Endothelial cell (in vitro differentiated cells): ENCODE measurements around the gene BATF. TPM values are rescaled to one million over a fixed set of nuclear protein-coding genes. Genes with fewer than 3 reads are reported as not detected.
A peak's percentile ranks its signal among the peaks of the same experiment; 100 is the strongest.

Experiments used
- DNase-seq: peaks from one replicate; pipeline ENCODE4 v3.0.0; 2021; ENCODE audit warnings: low spot score
- H3K27ac Mint-ChIP-seq: one replicate; pipeline ENCODE4 v1.8.0; 2021; ENCODE audit warnings: mixed read lengths, inconsistent platforms; ENCODE audit not compliant: unreplicated experiment
- H3K27me3 Mint-ChIP-seq: one replicate; pipeline ENCODE4 v1.8.0; 2021; ENCODE audit warnings: mild to moderate bottlenecking, moderate library complexity, mixed read lengths, inconsistent platforms; ENCODE audit not compliant: unreplicated experiment
- H3K36me3 Mint-ChIP-seq: one replicate; pipeline ENCODE4 v1.8.0; 2021; ENCODE audit warnings: mild to moderate bottlenecking, low read depth, mixed read lengths, inconsistent platforms; ENCODE audit not compliant: unreplicated experiment
- H3K4me1 Mint-ChIP-seq: one replicate; pipeline ENCODE4 v1.8.0; 2021; ENCODE audit warnings: mild to moderate bottlenecking, mixed read lengths, inconsistent platforms; ENCODE audit not compliant: unreplicated experiment
- H3K4me3 Mint-ChIP-seq: one replicate; pipeline ENCODE4 v1.8.0; 2021; ENCODE audit warnings: mild to moderate bottlenecking, mixed read lengths, inconsistent platforms; ENCODE audit not compliant: unreplicated experiment
- H3K9me3 Mint-ChIP-seq: one replicate; pipeline ENCODE4 v1.8.0; 2021; ENCODE audit warnings: mixed read lengths, inconsistent platforms; ENCODE audit not compliant: unreplicated experiment
- total RNA-seq: library from RNA; stranded (reverse); fragmentation: NEBNext Ultra II Directional; extraction: Animal tissue kit (Norgen Biotek cat#: 25700); gene quantifications from one replicate; pipeline ENCODE4 v1.2.1, GENCODE V29; 2021; ENCODE audit not compliant: unreplicated experiment
- TF ChIP-seq, protein P1 (sequence below): fragments of 200-600 bp; sonication (generic); IDR thresholded peaks from one replicate; pipeline ENCODE4 v1.5.0; 2021; ENCODE audit warnings: antibody characterized with exemption; ENCODE audit not compliant: unreplicated experiment

BATF gene
- total RNA-seq, 1 donor from 2014 or later, result not detected

DNA sequence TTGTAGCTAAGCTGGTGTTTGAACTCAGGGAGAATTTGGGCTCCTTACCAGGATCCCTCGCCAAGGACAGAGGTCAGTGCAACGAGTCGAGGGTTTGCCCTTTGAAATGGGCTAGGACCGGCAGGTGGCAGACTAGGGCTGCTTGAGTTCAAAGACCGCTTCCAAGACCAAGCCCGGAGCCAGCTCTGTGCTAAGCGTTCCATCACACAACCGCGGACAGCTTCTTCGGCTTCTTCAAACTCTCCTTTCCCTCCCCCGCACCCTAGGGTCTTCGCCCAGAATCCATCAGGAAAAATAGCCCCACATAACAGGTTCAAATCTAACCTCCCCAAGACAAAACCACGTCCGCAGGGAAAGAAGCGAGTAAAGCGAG is 55.4 kb downstream of the BATF start:
- peaks cover 10% of the 10 kb centered on the region for H3K27me3 Mint-ChIP-seq

DNA sequence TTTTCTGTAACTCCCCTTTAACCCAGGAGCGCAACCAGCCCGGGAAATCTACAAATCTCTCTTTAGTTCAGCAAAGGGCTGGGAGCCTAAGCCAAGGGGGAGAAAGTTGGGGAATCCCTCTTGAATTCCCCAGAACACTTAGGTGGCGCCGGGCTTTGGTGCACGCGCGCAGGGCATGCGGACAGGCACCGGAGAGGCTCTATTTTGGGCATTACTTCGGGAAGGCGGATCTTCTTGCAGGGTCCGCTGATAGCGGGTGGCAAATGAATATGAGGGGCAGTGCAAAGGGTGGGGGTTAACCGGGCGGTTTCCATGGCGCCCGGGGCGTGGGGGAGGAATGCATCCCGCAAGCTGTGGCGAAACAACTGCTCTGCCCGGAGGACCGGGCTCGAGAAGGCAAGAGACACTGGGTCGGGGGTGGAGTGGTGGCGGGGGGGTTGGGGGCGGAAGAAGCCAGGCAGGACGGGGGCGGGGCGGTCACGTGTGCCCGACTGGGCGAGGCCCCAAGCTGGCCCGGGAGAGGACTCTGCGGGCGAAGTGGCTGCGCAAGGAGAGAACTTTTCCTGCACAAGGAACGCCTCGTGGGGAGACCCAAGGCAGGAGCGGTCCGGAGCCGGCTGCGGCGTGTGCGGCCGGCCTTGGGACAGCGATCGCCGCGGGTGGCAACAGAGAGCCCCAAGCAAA is 56.0 kb downstream of the BATF start, which contains the start of gene FLVCR2:
Gene FLVCR2, plus strand, starts transcription at position 519 of the 684 bp plus-strand sequence. CDS start 353 bp downstream, outside the sequence.
- Mint-ChIP-seq H3K27me3 (peaks cover 10% of the 10 kb centered on the region), H3K4me3 (no peak within 1 kb of the TSS), H3K4me1 (peaks cover 30% of the 10 kb centered on the region), H3K27ac (peak within 1 kb of the TSS; percentile 68), H3K9me3 (peaks cover 4% of the 10 kb centered on the region), H3K36me3 (peaks cover 9% of the 10 kb centered on the region)
- TF ChIP-seq, protein P1, sequence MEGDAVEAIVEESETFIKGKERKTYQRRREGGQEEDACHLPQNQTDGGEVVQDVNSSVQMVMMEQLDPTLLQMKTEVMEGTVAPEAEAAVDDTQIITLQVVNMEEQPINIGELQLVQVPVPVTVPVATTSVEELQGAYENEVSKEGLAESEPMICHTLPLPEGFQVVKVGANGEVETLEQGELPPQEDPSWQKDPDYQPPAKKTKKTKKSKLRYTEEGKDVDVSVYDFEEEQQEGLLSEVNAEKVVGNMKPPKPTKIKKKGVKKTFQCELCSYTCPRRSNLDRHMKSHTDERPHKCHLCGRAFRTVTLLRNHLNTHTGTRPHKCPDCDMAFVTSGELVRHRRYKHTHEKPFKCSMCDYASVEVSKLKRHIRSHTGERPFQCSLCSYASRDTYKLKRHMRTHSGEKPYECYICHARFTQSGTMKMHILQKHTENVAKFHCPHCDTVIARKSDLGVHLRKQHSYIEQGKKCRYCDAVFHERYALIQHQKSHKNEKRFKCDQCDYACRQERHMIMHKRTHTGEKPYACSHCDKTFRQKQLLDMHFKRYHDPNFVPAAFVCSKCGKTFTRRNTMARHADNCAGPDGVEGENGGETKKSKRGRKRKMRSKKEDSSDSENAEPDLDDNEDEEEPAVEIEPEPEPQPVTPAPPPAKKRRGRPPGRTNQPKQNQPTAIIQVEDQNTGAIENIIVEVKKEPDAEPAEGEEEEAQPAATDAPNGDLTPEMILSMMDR, result no peak
- peak; percentile 57 for DNase-seq

More for the DNA sequence above, 55.4 kb downstream of the BATF start:
- peaks cover 4% of the 10 kb centered on the region for H3K9me3 Mint-ChIP-seq
- peak overlapping the region; percentile 68 for H3K27ac Mint-ChIP-seq
- H3K4me3 Mint-ChIP-seq, result no peak overlapping the region
- peaks cover 30% of the 10 kb centered on the region for H3K4me1 Mint-ChIP-seq
- peak; percentile 85 for DNase-seq
- TF ChIP-seq, protein P1, result peak; percentile 71
- H3K36me3 Mint-ChIP-seq, result peaks cover 9% of the 10 kb centered on the region

DNA sequence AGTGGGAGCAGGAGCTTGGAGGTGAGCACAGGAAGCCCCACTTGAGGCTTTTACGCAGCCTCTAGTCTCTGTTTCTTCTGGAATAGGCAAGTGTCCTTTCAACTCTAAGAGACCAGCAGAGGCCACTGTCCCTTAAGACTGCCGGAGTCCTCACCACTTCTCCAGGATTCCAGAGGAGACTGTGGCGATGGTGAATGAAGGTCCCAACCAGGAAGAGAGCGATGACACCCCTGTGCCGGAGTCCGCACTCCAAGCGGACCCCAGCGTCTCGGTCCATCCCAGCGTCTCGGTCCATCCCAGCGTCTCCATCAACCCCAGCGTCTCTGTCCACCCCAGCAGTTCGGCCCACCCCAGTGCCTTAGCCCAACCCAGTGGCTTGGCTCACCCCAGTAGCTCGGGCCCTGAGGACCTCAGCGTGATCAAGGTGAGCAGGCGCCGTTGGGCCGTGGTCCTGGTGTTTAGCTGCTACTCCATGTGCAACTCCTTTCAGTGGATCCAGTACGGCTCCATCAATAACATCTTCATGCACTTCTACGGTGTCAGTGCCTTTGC is 56.6 kb downstream of the BATF start:
- DNase-seq, result no peak

DNA sequence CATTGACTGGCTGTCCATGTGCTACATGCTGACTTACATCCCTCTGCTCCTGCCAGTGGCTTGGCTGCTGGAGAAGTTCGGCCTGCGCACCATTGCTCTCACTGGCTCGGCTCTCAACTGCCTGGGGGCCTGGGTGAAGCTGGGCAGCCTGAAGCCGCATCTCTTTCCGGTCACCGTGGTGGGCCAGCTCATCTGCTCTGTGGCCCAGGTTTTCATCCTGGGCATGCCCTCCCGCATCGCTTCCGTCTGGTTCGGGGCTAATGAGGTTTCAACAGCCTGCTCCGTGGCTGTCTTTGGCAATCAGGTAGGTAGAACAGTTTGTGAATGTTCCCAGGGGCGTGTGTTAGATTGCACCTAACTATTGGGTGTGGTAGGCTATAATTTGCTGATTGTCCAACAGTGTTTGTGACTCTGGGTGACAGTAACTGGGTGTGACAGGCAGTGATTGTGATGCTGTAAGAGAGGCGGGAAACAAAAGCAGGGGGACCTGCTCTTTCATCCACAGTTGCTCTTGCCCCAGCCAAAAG is 57.1 kb downstream of the BATF start:
- Mint-ChIP-seq H3K9me3 (peaks cover 4% of the 10 kb centered on the region), H3K36me3 (peaks cover 11% of the 10 kb centered on the region), H3K27ac (no peak overlapping the region), H3K27me3 (peaks cover 10% of the 10 kb centered on the region), H3K4me3 (no peak overlapping the region), H3K4me1 (peaks cover 35% of the 10 kb centered on the region)
- TF ChIP-seq, protein P1, result no peak
- DNase-seq, result no peak

More for the DNA sequence above, 56.6 kb downstream of the BATF start:
- Mint-ChIP-seq H3K4me3 (no peak overlapping the region), H3K9me3 (peaks cover 4% of the 10 kb centered on the region), H3K4me1 (peaks cover 30% of the 10 kb centered on the region), H3K36me3 (peaks cover 9% of the 10 kb centered on the region), H3K27ac (no peak overlapping the region), H3K27me3 (peaks cover 10% of the 10 kb centered on the region)
- TF ChIP-seq, protein P1, result no peak

DNA sequence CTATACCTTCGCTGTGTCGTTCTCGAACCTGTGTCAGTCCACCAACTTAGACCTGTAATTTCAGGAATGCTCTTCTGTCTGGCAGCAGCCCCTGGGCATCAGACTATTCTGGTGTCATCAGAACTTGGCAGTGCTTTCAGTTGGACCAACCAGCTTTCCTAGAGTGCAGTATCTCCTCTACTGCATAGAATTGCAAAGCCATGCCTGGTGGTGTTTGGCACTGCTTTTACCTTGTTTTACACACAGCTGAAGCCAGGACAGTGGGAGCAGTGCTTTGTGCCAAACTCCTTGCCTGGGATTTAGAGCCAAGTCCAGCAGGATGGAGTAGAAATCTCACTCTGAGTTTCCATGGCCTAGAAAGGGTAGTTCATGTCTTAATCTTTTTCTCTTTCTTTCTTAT is 57.6 kb downstream of the BATF start:
- Mint-ChIP-seq H3K27ac (no peak overlapping the region), H3K36me3 (peaks cover 11% of the 10 kb centered on the region), H3K4me3 (no peak overlapping the region), H3K27me3 (peaks cover 11% of the 10 kb centered on the region), H3K9me3 (peaks cover 1% of the 10 kb centered on the region), H3K4me1 (peaks cover 36% of the 10 kb centered on the region)
- DNase-seq, result no peak
- TF ChIP-seq, protein P1, result no peak
